Stimulated activated CD4-positive, alpha-beta T cell treated with anti-CD3 and anti-CD28 coated beads, TNF-alpha, amount 100 ng/mL, for 48 hours (primary cell): ENCODE results near the gene MSANTD1.

Source experiments
- DNase-seq, 3 donors: peaks; one replicate each; pipeline ENCODE4 v3.0.0-alpha.2; 2020; ENCODE audit warnings: low read depth in 3 of 3

MSANTD1 gene

GRCh38 chr4:3247399-3248177 lies 1.4 kb upstream of the MSANTD1 start:
- no peak for DNase-seq

DNA sequence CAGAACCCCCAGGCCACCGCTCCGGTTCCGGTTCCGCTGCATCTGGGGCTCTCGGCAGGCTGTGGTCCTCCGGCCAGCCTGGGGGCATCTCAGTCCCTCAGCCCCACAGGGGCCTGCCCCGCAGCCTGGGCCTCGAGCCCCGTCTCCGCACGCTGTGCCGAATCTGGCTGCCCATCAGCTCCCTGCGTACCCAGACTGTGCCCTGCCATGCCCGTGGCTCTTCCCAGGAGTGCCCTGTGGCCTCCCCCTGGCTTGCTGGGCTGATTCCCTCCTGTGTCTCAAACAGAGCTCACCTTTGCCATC lies 830 bp upstream of the MSANTD1 start:
- no peak for DNase-seq

DNA sequence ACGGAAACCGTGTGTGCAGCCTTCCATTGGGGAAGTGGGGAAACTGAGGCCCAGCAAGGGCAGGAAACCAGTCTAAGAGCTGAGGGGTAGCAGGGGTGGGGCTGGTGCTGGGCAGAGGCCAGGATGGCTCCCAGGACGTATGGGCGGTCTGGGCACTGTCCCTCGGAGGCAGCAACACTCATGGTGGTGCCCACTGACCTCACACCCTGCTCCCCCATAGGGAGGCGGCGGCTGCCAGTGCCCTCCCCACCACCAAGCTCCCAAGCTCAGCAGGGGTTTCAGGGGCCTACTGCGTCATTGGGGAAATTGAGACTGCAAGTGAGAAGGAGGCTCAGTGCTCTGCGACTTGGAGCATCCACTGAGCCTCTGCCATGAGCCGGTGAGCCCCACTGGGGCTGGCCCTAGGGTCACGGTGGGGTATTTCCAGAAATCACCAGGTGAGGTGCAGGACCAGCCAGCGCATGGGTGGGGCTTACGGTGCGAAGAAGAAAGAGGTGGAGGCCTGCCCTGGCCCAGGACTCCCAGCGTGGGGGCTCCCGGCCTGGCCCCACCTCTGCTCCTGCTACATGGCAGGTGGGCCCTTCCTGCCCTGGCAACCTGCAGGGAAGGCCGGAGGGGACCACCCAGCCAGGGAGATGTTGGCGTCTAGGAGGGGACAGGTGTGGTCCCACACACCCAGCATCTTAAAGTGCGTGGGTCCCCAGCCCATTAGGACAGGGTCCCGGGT lies 915 bp downstream of the MSANTD1 start:
- no peak for DNase-seq

DNA sequence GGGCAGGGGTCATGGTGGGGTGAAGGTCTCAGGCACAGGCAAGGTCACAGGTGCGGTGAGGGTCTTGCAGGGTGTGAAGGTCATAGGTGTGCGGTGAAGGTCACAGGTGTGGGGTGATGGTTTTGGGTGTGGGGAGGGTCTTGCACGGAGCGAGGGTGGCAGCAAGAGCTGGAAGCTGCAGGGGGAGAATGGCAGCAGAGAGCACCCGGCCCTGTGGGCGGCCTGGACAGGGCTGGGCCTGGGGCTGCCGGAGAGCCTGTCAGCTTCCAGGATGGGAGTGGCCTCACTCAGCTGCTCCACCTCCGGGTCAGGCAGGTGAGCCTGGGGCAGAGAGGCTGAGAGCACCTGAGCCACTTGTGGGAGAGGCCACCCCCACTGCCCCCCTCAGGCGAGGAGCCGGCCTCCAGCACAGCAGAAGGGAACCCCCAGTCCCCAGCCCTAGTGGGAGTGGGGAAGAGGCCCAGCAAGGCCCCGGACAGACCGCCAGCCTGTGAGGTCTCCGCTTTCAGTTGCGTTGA lies 1.5 kb downstream of the MSANTD1 start:
- DNase-seq = no peak

- DNase-seq = no peak
Measured at GRCh38 chr4:3250956-3251690, 2.2 kb downstream of the MSANTD1 start.

- no peak for DNase-seq
Measured at GRCh38 chr4:3251691-3252479, 2.9 kb downstream of the MSANTD1 start.

GRCh38 chr4:3252480-3252828 lies 3.5 kb downstream of the MSANTD1 start:
- DNase-seq = no peak

DNA sequence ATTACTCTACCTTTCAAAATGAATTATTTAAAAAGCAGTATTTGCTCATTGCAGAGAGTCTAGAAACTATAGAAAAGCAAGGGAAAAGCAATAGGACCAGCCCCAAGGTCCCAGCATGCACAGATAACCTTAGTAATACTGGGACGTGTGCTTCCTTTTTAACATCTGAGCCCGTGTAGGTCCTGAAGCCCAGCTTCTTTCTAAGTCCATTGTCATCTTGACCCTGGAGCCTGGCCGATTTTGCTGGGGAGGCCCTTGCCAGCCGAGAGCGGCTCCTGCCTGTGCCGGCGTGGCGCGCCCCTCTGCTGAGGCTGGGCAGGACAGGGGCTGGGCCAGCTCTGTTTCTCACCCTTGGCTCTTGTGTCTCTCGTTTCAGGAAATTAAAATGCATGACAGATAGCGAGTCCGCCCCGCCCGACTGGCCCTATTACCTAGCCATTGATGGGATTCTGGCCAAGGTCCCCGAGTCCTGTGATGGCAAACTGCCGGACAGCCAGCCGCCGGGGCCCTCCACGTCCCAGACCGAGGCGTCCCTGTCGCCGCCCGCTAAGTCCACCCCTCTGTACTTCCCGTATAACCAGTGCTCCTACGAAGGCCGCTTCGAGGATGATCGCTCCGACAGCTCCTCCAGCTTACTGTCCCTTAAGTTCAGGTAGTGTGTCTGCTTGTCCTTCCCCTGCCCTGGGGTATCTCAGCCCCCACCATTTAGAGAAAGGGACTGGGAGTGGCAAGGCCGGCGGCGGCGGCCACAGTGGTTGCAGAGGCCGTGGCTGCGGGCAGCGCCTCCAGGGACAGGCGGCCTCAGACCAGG lies 4.1 kb downstream of the MSANTD1 start:
- DNase-seq = no peak

- DNase-seq = no peak
Measured at GRCh38 chr4:3253808-3254207, 4.8 kb downstream of the MSANTD1 start.

DNA sequence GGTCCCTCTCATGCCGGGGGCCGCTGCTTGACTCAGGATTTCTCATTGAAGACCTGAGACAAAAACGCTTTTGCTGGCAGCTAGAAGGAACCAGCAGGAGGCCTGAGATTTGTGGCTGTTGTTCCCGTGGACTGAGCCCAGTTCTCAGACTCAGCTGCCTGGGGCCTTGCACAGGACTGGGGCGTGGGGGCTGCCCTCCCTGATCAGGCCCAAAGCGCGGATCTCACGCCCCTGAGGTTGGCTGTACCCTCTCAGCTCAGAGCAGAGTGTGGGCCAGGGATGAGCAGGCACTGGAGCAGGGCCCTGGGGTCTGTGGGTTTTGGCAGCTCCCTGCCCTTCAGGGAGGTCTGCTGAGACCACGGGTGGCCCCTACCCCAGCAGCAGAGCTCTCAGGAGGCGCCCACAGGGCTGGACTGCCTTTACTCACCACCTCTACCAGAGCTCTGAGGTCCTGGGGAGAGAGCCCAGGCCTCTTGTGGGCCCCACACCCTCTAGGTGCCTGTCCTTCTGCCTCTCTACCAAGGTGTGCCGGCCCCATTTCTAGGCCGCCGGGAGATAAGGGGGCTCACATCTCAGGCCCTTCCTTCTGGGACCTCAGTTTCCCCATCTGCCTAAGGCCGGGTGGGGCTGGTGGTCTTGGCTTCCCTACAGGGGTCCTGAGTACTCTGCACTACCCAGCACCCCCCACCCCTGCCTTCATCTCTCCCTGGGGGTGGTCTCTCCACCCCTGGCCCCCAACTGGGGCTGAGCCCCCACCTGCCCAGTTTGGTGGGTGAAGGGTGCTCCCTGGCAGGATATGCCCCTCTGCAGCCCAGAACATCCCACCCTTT lies 5.6 kb downstream of the MSANTD1 start:
- no peak for DNase-seq

DNA sequence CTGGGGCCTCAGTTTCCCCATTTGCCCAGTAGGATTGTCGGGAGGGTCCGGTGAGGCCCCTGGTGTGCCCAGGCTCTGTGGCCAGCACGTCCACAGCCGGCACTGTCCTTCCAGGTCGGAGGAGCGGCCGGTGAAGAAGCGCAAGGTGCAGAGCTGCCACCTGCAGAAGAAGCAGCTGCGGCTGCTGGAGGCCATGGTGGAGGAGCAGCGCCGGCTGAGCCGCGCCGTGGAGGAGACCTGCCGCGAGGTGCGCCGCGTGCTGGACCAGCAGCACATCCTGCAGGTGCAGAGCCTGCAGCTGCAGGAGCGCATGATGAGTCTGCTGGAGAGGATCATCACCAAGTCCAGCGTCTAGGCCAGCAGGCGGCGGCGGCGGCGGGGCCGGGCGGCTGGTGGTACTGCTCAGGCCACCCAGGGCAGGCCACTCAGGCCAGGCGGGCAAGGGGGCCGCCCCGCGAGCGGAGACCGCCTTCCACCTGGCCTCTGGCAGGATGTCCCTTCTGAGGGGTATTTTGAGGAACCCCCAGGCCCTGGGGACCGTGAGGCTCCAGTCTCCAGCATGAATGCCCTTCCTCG lies 6.7 kb downstream of the MSANTD1 start:
- no peak for DNase-seq

DNA sequence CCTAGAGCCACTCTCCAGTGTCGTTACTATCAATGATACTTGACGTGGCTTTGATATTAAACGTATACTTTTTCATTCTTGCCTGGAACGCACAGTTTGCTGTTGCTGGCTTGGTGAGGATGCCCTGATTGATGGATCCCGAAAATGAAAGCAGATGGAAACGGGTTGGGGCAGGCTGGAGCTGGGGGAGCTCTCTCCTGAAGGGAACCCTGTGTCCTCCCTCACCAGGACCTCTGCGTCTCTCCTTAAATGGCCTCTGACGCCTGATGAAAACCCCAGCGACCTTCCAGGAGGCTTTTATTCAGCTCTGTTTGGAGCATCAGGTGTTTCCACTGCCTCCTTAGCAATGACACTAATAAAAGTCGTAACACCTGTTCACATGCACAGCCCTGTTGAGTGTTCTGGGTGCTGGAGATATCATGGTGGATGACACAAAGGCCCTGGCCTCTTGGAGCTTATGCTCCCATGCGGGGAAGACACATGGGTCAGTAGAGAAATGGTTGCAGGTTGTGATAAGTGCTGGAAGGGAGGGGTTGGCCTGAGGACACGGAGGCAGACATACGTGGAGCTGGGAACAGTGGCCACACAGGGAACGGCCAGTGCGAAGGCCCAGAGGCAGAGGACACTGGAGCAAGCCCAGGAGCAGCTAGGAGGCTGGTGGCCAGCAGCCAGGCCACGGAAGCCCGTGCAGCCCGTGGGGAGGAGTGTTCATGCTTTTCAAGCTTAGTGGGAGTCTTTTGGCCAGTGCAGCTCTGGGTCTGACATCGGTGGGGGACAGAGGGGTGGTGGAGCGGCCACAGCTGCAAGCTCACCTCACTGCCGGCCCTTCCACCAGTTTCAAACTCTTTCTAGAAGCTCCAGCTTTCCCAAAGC lies 7.5 kb downstream of the MSANTD1 start:
- no peak for DNase-seq

GRCh38 chr4:3257103-3257555 lies 8.2 kb downstream of the MSANTD1 start:
- DNase-seq = no peak

DNA sequence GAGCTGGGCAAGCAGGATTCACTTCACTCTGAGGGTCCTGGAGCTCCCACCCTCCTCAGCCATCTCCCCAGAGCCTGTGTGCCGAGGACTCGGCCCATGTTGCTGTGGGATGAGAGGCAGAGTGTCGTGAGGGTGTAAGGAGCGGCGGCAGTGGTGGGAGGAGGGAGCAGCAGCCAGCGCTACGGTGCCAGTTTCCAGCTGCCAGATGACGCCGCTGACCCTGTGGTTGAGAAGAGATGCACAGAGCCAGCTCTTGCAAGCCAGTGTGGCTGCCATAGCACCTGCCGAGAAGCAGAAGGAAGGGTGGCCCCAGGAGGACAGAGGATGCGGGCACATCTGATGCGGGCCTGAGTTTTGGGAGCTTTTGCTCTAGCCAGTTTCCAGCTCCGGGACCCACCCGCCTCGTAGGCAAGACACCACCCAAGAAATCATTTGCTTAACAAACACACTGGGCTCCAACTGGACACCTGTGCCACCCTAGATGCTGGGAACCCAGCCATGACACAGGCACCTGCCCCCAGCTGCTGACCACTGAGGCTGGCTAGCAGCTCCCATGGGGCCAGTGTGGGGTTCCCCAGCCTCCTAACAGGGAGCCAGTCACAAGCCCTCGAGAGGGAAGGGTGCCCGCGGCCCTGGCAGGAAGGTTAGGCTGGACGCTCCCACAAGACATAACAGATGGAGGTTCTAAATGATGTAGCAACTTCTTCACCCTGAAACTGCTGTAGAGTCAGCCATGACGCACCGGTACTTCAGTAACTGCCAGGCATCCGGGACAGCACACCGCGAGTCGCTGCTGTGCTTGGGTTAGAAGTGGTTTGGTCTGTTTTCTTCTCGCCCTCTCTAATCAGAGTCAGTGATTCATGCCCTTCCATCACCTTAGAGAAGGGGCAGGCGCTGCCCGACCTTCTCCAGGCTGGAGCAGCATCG lies 8.9 kb downstream of the MSANTD1 start:
- no peak for DNase-seq

GRCh38 chr4:3261411-3262207 lies 12.7 kb downstream of the MSANTD1 start:
- DNase-seq = no peak

DNA sequence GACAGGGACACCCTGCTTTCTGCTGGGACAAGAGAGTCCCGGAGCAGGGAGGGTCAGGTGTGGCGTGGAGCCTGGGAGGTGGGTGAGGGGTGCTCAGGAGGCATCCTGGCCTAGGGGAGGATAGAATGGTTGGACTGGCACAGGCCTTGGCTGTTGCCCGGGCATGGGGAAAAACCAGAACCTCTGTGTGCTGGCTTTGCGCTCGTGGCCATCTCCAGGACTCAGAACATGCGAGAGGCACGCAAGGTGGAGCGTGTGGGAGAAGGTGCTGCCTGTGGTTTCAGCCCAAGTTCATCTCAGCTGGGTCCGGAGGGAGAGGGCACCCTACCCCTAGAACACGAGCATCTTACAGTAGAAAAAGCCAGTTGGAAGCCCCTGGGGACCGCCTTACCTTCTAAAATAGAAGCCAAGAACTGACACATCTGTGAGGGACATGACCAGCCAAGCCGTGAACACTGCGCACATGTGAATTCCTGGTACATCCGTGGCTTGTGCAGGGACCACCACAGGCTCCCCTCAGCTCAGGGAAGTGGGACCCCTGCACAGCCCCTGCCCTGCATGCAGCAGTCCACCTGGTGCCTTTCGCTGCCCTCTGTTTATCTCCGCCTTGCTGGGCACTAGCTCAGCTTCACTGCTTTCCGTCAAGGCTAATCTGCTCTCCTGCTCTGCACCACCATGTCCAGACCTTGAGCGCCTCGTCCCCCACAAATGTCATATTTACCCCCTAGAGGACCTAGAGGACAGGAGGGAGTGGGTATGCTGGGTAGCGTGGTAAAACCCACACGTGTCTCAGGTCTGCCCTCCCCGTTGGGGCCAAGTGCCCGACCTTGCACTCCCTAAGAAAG lies 13.5 kb downstream of the MSANTD1 start:
- no peak for DNase-seq
